ENCODE measurements around the gene KRT79. TPM values are rescaled to one million over a fixed set of nuclear protein-coding genes. Genes with fewer than 3 reads are reported as not detected.

KRT79 gene
- total RNA-seq, 4 donors from 2014 or later, result 0.46 to 2.8 (median 1.7) TPM; not detected in 1

DNA sequence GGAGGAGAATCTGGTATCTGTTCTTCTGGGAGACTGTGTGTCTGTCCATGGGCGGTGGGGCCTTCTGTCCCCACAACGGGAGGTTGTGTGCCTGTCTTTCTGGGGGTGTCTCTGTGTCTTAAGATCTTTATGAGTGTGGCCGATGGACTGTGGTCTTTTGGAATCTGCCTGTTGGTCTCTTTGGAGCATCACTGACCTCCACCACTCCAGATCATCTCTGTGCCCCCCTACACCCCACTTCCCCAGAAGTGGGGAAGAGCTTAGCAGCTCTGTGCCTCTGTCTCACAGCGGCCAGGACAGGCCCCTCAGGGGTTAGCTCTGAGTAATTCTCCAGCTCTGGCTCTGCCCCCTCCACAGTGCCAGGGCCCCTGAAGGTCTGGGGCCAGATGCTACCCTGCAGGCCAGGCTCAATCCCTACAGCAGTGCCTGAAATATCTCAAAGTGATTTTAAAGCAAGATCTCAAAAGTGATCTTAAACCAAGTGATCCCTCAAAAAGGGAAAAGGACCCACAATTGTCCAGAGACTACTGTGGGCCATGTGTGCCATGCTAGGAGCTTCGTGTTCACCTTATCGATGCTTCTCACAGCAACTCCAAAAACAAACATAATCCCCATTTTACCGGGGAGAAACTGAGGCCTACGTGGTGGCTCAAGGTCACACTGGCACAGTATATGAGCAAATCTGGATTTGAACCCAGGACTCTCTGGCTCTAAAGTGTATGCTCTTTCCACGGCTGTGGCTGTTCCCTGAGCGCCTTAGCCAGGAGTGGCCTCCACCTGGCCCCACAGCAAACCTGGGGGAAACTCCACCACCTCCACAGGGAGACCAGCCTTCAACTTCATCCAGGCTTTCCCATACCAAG lies 40.7 kb upstream of the KRT79 start:
- TF ChIP-seq, protein P1, sequence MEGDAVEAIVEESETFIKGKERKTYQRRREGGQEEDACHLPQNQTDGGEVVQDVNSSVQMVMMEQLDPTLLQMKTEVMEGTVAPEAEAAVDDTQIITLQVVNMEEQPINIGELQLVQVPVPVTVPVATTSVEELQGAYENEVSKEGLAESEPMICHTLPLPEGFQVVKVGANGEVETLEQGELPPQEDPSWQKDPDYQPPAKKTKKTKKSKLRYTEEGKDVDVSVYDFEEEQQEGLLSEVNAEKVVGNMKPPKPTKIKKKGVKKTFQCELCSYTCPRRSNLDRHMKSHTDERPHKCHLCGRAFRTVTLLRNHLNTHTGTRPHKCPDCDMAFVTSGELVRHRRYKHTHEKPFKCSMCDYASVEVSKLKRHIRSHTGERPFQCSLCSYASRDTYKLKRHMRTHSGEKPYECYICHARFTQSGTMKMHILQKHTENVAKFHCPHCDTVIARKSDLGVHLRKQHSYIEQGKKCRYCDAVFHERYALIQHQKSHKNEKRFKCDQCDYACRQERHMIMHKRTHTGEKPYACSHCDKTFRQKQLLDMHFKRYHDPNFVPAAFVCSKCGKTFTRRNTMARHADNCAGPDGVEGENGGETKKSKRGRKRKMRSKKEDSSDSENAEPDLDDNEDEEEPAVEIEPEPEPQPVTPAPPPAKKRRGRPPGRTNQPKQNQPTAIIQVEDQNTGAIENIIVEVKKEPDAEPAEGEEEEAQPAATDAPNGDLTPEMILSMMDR (IDR thresholded peaks at IDR 0.05), result no peak
- DNase-seq (ENCODE audit: low spot score) (no peak), ATAC-seq (ENCODE audit: low FRiP score) (no peak)

DNA sequence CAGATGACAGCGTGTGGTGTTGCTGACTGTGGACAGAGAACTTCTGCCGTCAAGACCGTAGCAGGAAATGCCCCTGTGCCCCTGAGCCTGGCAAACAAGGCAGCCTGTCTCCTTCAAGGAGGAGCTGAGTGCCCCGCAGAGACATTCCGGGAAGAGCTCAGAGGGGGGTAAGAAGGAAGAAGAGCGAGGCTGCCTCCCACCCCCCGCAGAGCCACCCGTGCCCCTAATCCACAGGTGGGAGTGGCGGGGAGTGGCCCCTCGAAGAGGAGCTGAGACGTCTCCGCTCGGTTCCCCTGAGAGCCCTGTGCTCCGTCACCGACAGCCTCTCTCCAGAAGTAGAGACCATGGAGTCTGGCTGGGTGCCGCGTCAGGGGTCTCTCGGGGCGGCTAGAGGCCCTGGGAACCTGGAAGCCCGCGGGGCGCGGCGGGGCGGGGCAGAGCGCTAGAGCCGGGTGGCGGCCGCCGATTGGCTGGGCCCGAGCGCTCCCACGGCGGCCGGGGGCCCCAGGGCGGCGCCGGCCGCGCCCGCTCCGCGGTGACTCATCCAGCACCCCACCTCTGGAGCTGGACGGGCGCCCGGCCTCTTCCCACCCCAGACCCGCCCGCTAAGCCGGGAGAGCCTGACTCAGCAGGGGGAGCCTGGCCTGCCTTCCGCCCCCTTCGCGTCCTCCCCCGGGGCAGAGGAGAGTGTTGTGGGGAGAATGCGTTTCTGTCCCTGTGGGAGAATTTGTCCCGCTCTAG lies 39.9 kb upstream of the KRT79 start:
- DNase-seq (ENCODE audit: low spot score) (peak; percentile 84), ATAC-seq (ENCODE audit: low FRiP score) (peak; percentile 82)
- TF ChIP-seq, protein P1 (IDR thresholded peaks at IDR 0.05), result no peak

DNA sequence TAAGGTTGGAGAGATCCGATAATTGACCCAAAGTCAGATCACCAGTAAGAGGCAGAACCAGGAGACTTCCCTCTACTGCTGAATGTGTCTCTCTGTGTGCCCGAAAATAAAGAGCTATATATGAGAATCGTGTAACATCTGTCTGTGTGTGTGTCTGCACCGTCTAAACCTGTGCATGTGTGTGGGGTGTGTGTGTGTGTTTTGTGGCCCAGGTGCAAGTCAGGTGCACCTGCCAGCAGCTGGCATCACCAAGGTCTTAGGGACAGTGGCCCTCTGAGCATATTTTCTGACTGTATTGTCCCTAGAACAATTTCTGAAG lies 39.4 kb upstream of the KRT79 start:
- TF ChIP-seq, protein P1 (IDR thresholded peaks at IDR 0.05), result no peak
- ATAC-seq (ENCODE audit: low FRiP score) (no peak), DNase-seq (ENCODE audit: low spot score) (no peak)

DNA sequence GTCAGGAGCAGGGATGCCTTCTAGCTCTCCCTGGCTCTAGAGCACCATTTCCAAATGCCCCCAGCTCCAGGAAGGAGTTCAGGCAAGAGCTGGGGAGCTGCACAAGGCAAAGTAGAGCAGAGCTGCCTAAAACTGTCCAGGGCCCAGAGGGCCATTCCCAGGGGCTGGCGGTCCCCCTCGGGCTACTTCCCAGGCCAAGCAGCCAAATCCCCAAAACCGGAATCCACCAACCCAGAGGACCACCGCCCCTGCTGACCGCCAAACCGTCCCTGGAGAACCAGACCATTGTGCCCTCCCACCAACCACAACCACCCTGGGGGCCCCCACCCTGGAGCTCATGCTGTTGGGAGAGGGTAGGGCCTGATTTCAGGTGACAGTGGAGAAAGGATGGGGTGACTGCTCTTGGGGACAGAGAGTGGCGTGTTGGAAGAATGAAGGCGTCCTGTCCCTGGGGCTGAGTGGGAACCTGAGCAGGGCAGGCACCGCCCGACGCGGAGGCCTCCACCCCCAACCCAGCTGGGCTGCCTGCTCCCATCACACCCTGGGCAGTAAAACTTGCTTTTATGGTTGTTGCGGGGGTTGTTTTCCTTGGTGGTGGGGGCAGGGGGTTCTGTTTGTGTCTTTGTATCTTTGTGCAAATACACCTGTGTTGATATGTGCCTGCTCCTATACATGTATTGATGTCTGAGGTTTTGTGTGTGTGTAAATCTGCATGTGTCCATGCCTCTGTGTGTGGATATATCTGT lies 38.7 kb upstream of the KRT79 start:
- TF ChIP-seq, protein P1 (IDR thresholded peaks at IDR 0.05), result no peak
- no peak for DNase-seq (ENCODE audit: low spot score)
- no peak for ATAC-seq (ENCODE audit: low FRiP score)

DNA sequence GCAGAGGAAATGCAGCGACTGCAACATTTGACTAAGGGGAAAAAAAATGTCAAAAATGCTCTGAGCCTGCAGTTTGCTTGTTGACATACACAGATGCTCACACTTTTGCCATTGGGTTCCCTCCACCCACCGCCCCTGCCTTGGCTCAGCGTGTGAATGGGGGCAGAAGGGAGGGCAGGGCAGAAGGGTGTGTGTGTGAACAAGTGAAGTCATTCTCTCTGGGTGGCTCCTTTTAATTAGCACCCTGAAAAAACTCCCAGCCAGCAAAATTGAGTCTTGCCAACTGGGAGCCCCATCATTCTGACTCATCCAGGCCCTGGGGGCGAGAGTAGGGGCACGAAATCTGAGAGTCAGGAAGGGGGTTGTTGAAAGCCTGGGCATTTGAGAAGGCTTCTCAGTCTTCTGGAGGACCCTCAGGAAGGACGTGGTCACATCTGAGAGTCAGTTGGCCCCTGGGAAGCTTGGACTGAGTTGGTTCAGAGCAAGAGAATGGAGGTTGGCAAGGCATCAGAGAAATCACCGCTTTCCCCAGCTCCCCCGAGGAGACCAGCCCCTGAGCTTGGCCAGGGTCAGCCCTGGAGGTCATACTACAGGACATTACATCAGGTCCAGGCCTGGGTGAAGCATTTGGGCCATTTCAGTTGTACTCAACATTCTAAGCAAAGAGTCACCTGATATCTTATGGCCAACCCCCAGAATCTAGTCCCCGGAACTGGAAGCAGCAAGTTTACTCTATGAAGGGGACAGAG lies 37.4 kb upstream of the KRT79 start:
- TF ChIP-seq, protein P1 (IDR thresholded peaks at IDR 0.05), result no peak
- DNase-seq (ENCODE audit: low spot score) (peak; percentile 50), ATAC-seq (ENCODE audit: low FRiP score) (peak; percentile 67)

All from omental fat pad (tissue), 4 donors.